HCT116 (cell line): Measurements from ENCODE around the gene HDGFL3. TPM values are rescaled to one million over a fixed set of nuclear protein-coding genes. Genes with fewer than 3 reads are reported as not detected.

ENCODE experiments used
- ATAC-seq: fragments of 200-7000 bp; cut with Tn5 transposase; 2 replicates; pipeline ENCODE4 v1.9.1; 2020; ENCODE audit warnings: mild to moderate bottlenecking, moderate library complexity
- BruUV-seq: library from RNA; stranded (reverse); fragments of 400-500 nt; replicated peaks from 2 replicates; lab custom pipeline; 2021; lab: Mats Ljungman, UMichigan
- CTCF ChIA-PET: fragments of 300-600 bp; sonication (Branson Sonifier 250); formaldehyde crosslinking; loops from one replicate; lab custom pipeline; 2021; ENCODE audit warnings: antibody characterized with exemption; lab: Charles Lee
- POLR2A ChIA-PET: fragments of 300-600, 350-600 bp; sonication (Branson Sonifier 250); formaldehyde crosslinking; loops from one replicate; lab custom pipeline; 2021; ENCODE audit warnings: antibody characterized with exemption; lab: Charles Lee
- RAD21 ChIA-PET, 2 experiments: fragments of 300-600 bp; sonication (Branson Sonifier 250); formaldehyde crosslinking; loops; one replicate each; lab custom pipeline; 2023; ENCODE audit warnings: low total read pairs in 2 of 2; ENCODE audit not compliant: uncharacterized antibody in 2 of 2, unreplicated experiment in 2 of 2, low non-redundant PET in 1 of 2; lab: Charles Lee
- DNase-seq: peaks from one replicate; pipeline ENCODE4 v3.0.0-alpha.2; 2010; ENCODE audit warnings: low read depth, low spot score
- H2AFZ ChIP-seq: fragments of 200-600 bp; shearing (Covaris generic), sonication (generic); 2 replicates; pipeline ENCODE4 v1.6.1; 2017; ENCODE audit warnings: low read depth, mixed run types, mixed read lengths, antibody characterized with exemption, low read length; ENCODE audit not compliant: poor library complexity, severe bottlenecking
- H3K27ac ChIP-seq: 2 replicates; pipeline ENCODE4 v1.5.1; 2012; ENCODE audit warnings: low read depth, low read length
- H3K27me3 ChIP-seq: fragments of 200-600 bp; sonication (generic); 2 replicates; pipeline ENCODE4 v1.6.1; 2016; ENCODE audit warnings: mixed run types, low read length, mixed read lengths; ENCODE audit not compliant: insufficient read depth
- H3K36me3 ChIP-seq, 2 experiments: fragments of 200-500 bp in 1 of 2; fragments of 200-600 bp in 1 of 2; sonication (Bioruptor generic) in 1 of 2; sonication (generic) in 1 of 2; 2 replicates each; pipeline versions ENCODE4 v1.5.1 to v1.6.1; 2014 to 2016; ENCODE audit warnings: low read length in 2 of 2, inconsistent platforms in 1 of 2, mixed read lengths in 1 of 2, mixed run types in 1 of 2; ENCODE audit not compliant: insufficient read depth in 2 of 2, control insufficient read depth in 1 of 2
- H3K4me1 ChIP-seq, 2 experiments: fragments of 200-600 bp in 1 of 2; sonication (generic) in 1 of 2; 2 replicates each; pipeline versions ENCODE4 v1.5.1 to v1.6.1; 2012 to 2017; ENCODE audit warnings: low read length in 2 of 2, inconsistent platforms in 1 of 2, mild to moderate bottlenecking in 1 of 2, mixed read lengths in 1 of 2, mixed run types in 1 of 2, moderate library complexity in 1 of 2; ENCODE audit not compliant: insufficient read depth in 2 of 2, control insufficient read depth in 1 of 2
- H3K4me2 ChIP-seq: fragments of 200-600 bp; sonication (generic); 2 replicates; pipeline ENCODE4 v1.6.1; 2017; ENCODE audit warnings: mixed run types, low read length, mixed read lengths
- H3K4me3 ChIP-seq, 2 experiments: fragments of 200-600 bp in 1 of 2; sonication (generic) in 1 of 2; replicated peaks in 1 of 2; 2 replicates each; pipeline ENCODE4 v1.5.1; 2011 to 2016; ENCODE audit warnings: low read length in 2 of 2, control low read depth in 1 of 2, low read depth in 1 of 2, mild to moderate bottlenecking in 1 of 2, mixed read lengths in 1 of 2, mixed run types in 1 of 2
- H3K79me2 ChIP-seq: fragments of 200-600 bp; sonication (generic); 2 replicates; pipeline ENCODE4 v1.6.1; 2017; ENCODE audit warnings: mild to moderate bottlenecking, mixed run types, low read length, moderate library complexity, mixed read lengths; ENCODE audit not compliant: insufficient read depth
- H3K9ac ChIP-seq: fragments of 200-600 bp; sonication (generic); 2 replicates; pipeline ENCODE4 v1.6.1; 2016; ENCODE audit warnings: low read length, mixed read lengths
- H3K9me2 ChIP-seq: fragments of 200-600 bp; sonication (generic), shearing (Covaris generic); 2 replicates; pipeline ENCODE4 v1.6.1; 2017; ENCODE audit warnings: mixed run types, mild to moderate bottlenecking, moderate library complexity; ENCODE audit not compliant: insufficient read depth
- H3K9me3 ChIP-seq, 2 experiments: fragments of 200-500 bp in 1 of 2; fragments of 200-600 bp in 1 of 2; sonication (Bioruptor generic) in 1 of 2; sonication (generic) in 1 of 2; 2 replicates each; pipeline ENCODE4 v1.6.1; 2014 to 2017; ENCODE audit warnings: low read length in 2 of 2, mixed read lengths in 2 of 2, inconsistent platforms in 1 of 2, low read depth in 1 of 2, mild to moderate bottlenecking in 1 of 2, mixed run types in 1 of 2, moderate library complexity in 1 of 2; ENCODE audit not compliant: control insufficient read depth in 1 of 2, insufficient read depth in 1 of 2
- H4K20me1 ChIP-seq: fragments of 200-600 bp; sonication (generic), shearing (Covaris generic); 2 replicates; pipeline ENCODE4 v1.6.1; 2017; ENCODE audit warnings: mixed run types, mild to moderate bottlenecking, moderate library complexity; ENCODE audit not compliant: insufficient read depth
- ATF3 ChIP-seq: IDR thresholded peaks from 2 replicates; pipeline ENCODE4 v1.6.1; 2012
- CBX3 ChIP-seq: IDR thresholded peaks from 2 replicates; pipeline ENCODE4 v1.6.1; 2012; ENCODE audit warnings: low read depth
- CTCF ChIP-seq, 3 experiments: fragments of 200-600 bp in 1 of 3; sonication (generic) in 1 of 3; IDR thresholded peaks in 2 of 3; conservative IDR thresholded peaks in 1 of 3; 2 replicates each; pipeline ENCODE4 v1.5.1; 2012 to 2017; ENCODE audit warnings: low read depth in 2 of 3, low read length in 2 of 3, antibody characterized with exemption in 1 of 3, borderline replicate concordance in 1 of 3, control low read depth in 1 of 3, mild to moderate bottlenecking in 1 of 3, mixed read lengths in 1 of 3, mixed run types in 1 of 3, moderate library complexity in 1 of 3; ENCODE audit not compliant: insufficient read depth in 1 of 3
- EGR1 ChIP-seq: IDR thresholded peaks from 2 replicates; pipeline ENCODE4 v1.6.1; 2012; ENCODE audit warnings: low read depth
- ELF1 ChIP-seq: IDR thresholded peaks from 2 replicates; pipeline ENCODE4 v1.6.1; 2012; ENCODE audit warnings: low read depth, borderline replicate concordance
- EZH2 ChIP-seq: fragments of 200-600 bp; sonication (generic); IDR thresholded peaks from 2 replicates; pipeline ENCODE4 v1.6.1; 2017; ENCODE audit warnings: antibody characterized with exemption, mixed run types
- EZH2phosphoT487 ChIP-seq: fragments of 200-600 bp; IDR thresholded peaks from 2 replicates; pipeline ENCODE4 v1.6.1; 2018; ENCODE audit warnings: antibody characterized with exemption, borderline replicate concordance
- FOSL1 ChIP-seq: IDR thresholded peaks from 2 replicates; pipeline ENCODE4 v1.6.1; 2012; ENCODE audit warnings: low read depth
- JUND ChIP-seq: IDR thresholded peaks from 2 replicates; pipeline ENCODE4 v1.6.1; 2012
- POLR2AphosphoS5 ChIP-seq: IDR thresholded peaks from 2 replicates; pipeline ENCODE4 v1.6.1; 2011; ENCODE audit warnings: mild to moderate bottlenecking, low read depth, low read length, moderate library complexity
- REST ChIP-seq: IDR thresholded peaks from 2 replicates; pipeline ENCODE4 v1.6.1; 2012; ENCODE audit warnings: low read depth
- SIN3A ChIP-seq: IDR thresholded peaks from 2 replicates; pipeline ENCODE4 v1.6.1; 2012; ENCODE audit warnings: low read depth
- SRF ChIP-seq: IDR thresholded peaks from 2 replicates; pipeline ENCODE4 v1.6.1; 2012; ENCODE audit warnings: low read depth
- ZNF274 ChIP-seq: fragments of 200-500 bp; sonication (Bioruptor generic); IDR thresholded peaks from 2 replicates; pipeline ENCODE4 v1.6.1; 2014; ENCODE audit warnings: mild to moderate bottlenecking, low read depth, low read length, inconsistent platforms
- intact Hi-C: fragments of 100-400 bp; cut with micrococcal nuclease; formaldehyde crosslinking; loops from 2 replicates; pipeline ENCODE4 v1.10.0; 2022
- total RNA-seq: library from RNA; stranded (reverse); gene quantifications from one replicate; pipeline ENCODE4 v1.2.1, GENCODE V29; 2021; ENCODE audit not compliant: unreplicated experiment

HDGFL3 gene
- total RNA-seq, 1 experiment from 2014 or later = 0.64 TPM

- Histone ChIP-seq H3K27me3 (no peaks in the 10 kb centered on the region; the same call in 1 of the 2 replicates), H2AFZ (no peak overlapping the region), H3K4me2 (no peak overlapping the region), H3K9ac (no peak overlapping the region), H3K79me2 (no peaks in the 10 kb centered on the region)
- ATAC-seq = no peak
- CTCF ChIA-PET = no interaction called here
- TF ChIP-seq SRF (no peak), POLR2AphosphoS5 (no peak), SIN3A (no peak), EGR1 (no peak), EZH2 (no peak), ELF1 (no peak), ZNF274 (no peak), EZH2phosphoT487 (no peak), JUND (no peak), CBX3 (no peak)
- TF ChIP-seq, all 23 proteins: peak for 0
- POLR2A ChIA-PET = no interaction called here
- Histone ChIP-seq H3K9me2 (no peaks in the 10 kb centered on the region), H3K4me3 (no peak overlapping the region), H3K4me1 (no peaks in the 10 kb centered on the region), H3K36me3 (no peaks in the 10 kb centered on the region), H3K27ac (no peak overlapping the region), H3K9me3 (no peaks in the 10 kb centered on the region), H4K20me1 (no peaks in the 10 kb centered on the region)
- RAD21 ChIA-PET = no interaction called here
- intact Hi-C loops = no loop called here
- DNase-seq = no peak
- no TSS peak for BruUV-seq
Measured at GRCh38 chr15:83112233-83112955, 95.2 kb downstream of the HDGFL3 start.

- Histone ChIP-seq H3K4me3 (no peak overlapping the region), H4K20me1 (no peaks in the 10 kb centered on the region), H3K9ac (no peak overlapping the region), H3K36me3 (no peaks in the 10 kb centered on the region), H3K9me2 (no peaks in the 10 kb centered on the region), H3K27me3 (no peaks in the 10 kb centered on the region; the same call in 1 of the 2 replicates), H3K79me2 (no peaks in the 10 kb centered on the region), H3K4me1 (no peaks in the 10 kb centered on the region), H3K9me3 (no peaks in the 10 kb centered on the region), H3K27ac (no peak overlapping the region), H2AFZ (no peak overlapping the region), H3K4me2 (no peak overlapping the region)
- ChIA-PET CTCF (no interaction called here), POLR2A (no interaction called here), RAD21 (no interaction called here)
- no TSS peak for BruUV-seq
- no peak for ATAC-seq
- DNase-seq = no peak
- intact Hi-C loops = no loop called here
- TF ChIP-seq REST (no peak), ATF3 (no peak), CTCF (IDR thresholded peaks at IDR 0.05 in 2 of 3, conservative IDR thresholded peaks at IDR 0.05 in 1 of 3; ENCODE audit: borderline replicate concordance in 1 of 3, insufficient read depth in 1 of 3, low read depth in 2 of 3, low read length in 2 of 3) (no peak), CBX3 (no peak), EZH2 (no peak), FOSL1 (no peak), POLR2AphosphoS5 (no peak)
Measured at GRCh38 chr15:83111149-83111548, 96.5 kb downstream of the HDGFL3 start.
